ENCODE measurements around the gene NAV2.

Gene NAV2

DNA sequence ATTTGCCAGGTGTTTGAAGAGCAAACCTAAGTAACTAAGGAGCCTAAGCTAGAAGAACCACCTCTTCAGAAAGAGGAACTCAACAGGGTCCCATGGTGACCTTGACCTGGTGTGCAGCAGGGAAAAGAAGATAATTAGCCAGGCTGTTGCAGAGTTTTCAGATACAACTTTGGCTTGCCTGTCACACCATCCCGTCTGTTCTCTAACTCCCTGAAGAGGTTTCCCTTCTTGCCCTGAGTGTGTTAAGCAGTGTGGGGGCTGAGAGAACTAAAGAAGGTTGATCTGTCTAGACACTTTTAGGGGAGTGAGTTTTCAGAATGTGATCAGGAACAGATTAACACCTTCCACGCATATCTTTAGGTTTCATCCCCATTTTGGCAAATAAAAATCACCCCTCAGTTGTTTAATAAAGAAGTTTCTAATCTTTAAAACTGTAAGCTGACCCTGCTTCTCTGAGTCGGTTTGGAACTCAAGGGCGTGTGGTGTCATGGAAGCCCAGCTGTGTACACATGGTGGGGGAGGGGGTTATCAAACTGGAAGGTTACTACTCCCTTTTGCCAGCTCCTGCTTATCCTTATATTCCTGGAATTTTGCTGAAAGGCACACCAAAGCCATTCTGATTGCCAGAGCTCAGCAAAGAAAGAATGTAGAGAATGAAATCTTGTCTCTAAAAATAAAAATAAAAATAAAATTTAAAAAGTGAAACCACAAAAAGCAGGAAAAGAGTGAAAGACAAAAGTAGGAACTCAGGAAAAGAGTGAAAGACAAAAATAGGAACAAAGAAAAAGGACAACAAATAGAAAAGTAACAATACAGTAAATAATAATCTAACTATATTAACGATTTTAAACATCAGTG, 377.4 kb downstream of the NAV2 start:
- DNase-seq (ENCODE audit: low read depth), result no peak

DNA sequence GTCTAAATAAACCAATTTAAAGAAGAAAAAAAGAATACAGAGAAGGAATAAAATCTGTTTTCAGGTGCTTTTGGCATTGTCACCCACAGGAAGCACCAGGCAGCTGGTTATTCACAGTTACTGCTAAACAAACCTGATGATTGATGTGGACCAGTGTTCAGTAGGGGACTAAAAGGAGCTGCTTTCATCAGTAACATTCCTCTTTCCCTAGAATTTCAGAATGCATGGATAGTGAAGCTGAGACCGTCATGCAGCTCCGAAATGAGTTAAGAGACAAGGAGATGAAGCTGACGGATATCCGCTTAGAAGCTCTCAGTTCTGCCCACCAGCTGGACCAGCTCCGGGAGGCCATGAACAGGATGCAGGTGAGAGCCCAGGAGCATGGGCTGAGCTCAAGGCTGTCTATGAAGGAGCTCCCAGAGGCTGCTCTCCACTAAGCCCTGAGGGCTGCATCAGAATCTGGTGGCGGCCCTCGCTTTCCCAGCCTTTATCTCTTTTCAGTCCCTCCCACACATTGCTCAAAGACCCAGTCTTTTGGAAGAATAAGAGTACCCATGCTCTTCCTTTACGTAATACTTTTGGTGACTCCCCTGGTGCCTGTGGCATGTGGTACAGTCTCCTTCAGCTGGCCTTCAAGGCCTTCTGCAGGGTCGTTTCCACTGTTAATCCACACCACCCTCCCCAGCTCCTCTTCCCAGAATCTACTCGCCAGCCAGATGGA, 378.2 kb downstream of the NAV2 start:
- no peak for DNase-seq (ENCODE audit: low read depth)

DNA sequence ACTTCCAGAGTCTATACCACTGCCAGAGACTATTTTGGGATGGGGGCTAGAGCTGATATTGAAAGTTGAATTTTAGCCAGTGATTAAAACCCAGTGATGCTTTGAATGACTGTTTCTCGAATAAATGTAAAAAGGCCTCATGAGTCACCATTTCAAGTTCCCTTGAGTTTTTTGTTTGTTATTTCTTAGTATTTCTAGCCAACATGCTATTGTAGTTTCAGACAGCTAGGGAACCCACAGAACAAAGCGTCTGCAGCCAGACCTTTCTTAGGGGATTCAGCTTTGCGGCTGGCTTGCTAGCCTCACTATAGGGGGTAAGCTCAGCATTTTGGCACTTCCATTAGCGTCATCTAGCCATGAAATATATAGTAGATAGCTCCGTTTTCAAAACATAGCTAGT, 381.1 kb downstream of the NAV2 start:
- DNase-seq (ENCODE audit: low read depth), result no peak

DNA sequence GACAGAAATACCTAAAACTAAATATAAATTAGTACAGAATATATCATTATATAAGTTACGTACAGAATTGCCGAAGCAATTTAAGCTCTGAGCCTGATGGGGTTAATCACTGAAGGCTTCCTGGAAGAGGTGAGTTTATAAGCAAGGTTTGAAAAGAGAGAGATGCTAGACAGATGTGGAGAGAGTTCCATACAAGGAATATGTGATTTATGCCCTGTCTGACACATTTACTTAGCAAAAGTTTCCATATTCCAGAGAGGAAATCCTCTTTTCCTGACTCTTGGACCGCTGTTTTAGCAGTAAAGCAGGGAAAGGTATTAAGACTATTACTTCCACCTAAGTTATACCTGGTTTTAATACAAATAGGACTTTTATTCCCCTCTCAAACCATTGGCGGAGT, 382.6 kb downstream of the NAV2 start:
- no peak for DNase-seq (ENCODE audit: low read depth)

DNA sequence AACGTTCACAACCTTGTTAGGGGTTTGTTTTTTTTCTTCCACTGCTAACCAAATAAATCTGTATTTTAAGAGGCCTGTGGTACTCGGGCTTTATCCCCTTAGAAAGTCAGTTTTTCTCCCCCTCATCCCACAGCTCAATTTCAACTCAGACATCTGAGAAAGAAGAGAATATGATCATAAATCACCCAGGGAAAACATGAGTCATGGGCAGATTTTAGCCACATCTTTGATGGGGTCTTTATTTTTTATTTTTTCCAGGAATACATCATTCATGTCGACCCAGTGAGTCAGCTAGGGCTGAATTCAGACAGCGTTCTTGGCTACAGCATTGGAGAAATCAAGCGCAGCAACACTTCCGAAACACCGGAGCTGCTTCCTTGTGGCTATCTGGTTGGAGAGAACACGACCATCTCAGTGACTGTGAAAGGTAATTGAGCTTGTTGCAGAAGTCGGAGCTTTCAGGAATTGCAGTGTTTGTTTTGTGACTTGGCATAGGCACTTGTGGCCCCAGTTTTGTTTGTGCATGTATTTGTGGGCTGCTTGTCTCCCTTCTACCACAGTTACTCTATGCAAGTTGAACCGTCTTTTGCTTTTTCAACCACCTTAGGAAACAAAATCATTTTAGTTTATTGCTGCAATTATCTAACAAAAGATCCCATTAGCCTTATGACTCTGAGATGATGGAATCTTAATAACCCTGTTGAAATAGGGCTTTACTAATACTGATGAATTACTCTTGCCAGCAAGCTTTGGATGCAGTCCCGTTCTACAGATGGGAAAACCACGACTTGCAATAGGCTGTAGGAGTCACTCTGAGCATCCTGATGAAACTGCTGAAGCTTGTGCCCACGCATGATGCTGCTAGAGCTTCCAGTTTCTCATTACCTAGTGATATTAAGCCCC, 384.9 kb downstream of the NAV2 start:
- DNase-seq (ENCODE audit: low read depth), result no peak

DNA sequence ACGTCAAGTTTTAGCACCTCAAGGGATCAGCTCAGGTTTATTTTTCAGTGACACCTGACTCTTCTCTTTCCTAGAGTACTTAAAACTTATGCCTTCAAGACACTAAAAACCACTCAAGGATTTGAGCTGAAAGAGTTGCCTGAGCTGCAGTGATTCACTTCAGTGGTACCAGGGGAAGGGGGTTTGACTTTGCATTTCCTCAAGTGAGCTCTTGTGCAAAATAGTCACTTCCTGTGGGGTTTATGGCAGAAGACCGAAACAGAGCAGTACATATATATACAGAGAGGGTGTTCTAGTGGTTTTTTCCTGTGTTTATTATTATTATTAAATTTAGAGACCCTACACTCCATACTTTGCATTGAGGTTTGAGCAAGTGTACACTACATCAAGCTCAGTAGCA, 386.9 kb downstream of the NAV2 start:
- DNase-seq (ENCODE audit: low read depth), result no peak

DNA sequence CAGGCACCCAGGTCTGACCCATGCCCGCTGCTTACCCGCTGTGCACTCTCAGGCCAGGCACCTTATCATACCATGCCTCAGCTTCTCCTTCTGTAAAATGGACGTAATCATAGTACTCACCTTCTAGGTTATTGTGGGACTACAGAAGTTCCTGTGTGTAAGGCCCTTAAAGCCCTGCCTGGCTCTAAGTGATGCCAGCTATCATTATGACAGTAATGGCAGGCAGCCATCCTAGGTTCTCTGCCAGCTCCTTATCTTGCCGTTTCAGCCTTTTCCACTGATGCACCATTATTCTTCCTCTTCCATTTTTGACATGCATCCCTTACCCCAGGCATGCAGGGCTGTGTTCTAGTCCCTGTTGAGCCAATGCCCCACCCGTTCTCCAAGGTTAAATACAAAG, 389.8 kb downstream of the NAV2 start:
- DNase-seq (ENCODE audit: low read depth), result no peak

DNA sequence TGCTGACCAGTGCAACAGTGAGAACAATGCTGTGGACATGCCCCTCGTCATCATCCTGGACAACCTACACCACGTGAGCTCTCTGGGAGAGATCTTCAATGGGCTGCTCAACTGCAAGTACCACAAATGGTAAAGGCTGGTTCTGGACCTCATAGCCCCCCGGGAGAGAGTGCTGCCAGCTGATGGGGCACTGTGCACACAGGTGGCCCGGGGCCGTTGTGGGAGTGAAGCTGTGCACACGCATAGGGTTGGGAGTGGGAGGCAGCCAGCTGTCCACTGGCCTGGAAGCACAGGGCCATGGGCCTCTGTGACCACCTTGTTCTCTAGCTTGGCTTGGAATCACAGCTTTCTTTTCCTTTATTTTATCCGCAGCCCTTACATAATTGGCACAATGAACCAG, 390.6 kb downstream of the NAV2 start:
- DNase-seq (ENCODE audit: low read depth), result no peak

DNA sequence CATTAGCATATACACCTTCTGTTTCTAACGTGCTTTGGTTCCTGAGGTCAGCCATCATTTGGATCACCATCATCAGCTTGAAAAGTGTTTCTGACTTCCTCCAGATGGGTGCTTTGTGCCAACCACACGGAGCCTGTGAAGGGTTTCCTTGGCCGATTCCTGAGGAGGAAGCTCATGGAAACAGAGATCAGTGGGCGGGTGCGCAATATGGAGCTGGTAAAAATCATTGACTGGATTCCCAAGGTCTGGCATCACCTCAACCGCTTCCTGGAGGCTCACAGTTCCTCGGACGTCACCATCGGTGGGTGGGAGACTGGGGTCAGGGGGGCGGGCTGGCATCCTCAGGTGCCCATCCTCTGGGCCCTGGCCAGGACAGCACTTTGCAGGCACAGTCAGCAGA, 392.8 kb downstream of the NAV2 start:
- DNase-seq (ENCODE audit: low read depth), result no peak

DNA sequence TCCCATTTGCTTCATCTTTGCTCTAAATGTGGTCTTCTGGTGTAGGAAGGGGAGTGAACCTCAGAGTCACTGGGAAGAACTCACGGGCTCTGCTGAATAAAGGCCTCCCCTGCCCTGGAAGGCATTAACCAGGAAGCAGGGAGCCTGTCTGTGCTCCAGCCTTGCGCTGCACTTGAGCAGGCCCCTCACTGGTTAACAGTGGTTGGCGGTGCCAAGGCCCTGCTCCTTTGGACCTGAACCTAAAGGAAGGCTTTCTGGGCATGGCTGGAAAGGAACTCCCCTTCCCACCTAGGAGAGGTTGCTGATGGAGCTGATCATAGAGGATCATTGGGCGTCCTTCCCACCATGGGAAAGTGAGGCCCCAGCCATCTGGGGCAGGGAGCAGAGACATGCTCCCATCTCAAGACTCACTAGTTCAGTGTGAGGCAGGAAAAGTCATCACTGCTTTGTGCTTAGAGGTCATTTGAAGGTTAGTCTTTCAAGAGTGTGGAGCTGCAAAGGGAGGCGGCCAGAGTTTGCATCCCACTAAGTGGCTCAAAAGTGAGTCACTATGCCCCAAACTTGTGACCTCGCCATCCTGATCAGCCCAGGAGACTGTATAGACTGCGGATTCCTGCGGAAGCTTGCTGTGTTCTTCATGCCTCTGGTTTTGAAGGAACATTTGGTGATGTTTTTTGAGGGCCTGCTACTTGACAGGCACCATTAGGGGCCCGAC, 397.3 kb downstream of the NAV2 start:
- no peak for DNase-seq (ENCODE audit: low read depth)

DNA sequence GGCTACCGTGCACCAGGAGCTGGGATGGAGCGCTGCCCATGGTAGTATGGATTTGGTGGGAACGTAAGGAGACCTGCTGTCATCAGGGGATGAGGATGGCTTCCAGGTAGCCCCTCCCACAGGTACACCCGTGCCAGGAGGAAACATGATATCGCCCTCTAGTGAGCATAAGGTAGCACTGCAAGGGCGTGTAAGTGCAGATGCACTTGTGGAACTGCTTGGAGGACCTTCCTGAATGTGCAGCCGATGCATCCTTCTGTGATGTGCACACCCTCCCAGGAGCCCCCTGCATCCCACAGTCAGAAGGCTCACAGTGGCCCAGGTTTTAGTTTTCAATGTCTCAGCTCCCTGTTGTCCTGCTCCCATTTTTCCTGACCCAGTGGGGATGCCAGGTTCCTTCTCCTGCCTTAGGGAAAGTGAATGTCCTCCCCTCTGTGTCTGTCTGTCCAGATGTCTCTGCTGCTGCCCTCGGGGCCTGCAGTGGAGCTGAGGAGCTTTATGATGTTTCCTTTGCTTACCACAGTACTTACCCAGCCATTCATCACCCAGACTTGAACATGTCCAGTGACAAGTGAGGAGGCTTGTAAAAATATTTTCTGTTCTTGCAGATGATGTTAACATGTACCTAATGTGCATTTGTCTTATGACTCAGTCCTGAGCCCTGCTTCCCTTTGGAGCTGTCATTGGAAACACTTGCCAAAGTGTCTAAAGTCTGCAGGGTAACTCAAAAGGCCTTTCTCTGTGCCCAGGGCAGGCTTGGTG, 398.5 kb downstream of the NAV2 start:
- peak; percentile 15 for DNase-seq (ENCODE audit: low read depth)

DNA sequence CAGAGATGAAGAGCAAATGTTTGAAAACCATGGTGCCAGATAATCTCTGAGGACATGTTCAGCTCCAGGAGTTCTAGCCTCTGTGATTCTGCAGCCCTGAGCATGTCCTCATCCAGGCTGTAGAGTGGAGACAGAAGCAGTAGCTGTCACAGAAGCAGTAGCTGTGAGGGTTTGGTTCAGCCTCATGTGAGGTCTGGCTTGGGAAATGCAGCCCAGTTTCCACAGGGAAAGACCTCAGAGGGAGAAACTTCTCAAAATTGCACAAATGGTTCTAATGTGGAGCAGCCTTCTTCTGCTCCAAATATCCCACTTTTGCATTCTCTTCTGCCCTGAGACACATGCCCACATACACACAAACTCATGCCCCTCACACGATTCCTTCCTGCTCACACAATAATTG, 399.2 kb downstream of the NAV2 start:
- DNase-seq (ENCODE audit: low read depth), result no peak

DNA sequence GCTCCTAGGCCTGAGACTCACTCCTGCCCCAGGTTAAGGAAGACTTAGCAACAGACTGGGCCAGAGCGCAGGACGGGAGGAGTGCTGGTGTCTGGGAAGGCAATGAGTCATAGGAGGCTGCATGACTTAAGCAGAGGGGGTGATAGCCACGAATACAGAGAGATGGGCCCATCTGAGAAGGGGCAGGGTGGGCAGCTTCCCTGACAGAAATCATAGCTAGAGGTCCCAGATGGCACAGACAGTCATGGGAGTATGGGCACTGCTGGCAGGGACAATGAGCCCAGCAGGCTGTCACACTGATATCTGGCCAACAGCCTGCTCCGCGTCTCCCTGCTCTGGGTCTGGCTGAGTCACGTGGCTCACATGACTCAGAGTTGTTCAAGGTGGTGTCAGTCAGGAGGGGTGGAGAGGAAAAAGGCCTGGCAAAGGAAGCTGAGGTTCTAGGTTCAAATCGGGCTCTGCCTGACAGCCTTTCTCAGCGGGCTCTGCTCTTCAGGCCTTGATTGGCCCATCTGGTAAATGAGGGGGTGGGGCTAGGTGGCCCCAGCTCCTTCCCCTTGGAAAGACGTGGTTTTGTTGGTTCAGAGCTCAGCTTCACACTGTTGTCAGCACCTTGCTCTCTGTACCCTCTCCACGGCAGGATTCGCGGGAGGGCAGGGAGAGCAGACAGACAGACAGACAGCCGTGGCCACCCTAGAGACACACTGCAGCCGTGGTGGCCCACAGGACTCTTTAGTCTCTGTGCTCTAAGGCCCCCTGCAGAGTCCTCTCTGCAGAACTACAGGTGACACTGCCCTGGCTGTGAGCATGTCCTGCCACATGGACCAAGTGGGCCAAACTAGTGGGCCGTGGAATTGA, 399.9 kb downstream of the NAV2 start:
- no peak for DNase-seq (ENCODE audit: low read depth)

DNA sequence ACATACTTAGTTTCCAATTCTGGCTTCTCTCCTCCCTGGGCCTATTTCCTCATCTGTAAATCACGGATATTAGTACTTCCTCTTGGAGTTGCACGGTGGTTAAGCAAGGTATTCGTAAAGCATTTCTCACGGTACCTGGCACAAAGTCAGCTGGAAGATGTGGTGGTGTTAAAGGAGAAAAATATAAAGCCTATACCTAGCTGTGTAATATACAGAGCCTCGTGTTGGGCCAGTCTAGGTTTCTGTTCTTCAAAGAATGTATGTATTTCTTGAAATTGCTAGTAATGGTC, 400.5 kb downstream of the NAV2 start:
- DNase-seq (ENCODE audit: low read depth), result no peak

DNA sequence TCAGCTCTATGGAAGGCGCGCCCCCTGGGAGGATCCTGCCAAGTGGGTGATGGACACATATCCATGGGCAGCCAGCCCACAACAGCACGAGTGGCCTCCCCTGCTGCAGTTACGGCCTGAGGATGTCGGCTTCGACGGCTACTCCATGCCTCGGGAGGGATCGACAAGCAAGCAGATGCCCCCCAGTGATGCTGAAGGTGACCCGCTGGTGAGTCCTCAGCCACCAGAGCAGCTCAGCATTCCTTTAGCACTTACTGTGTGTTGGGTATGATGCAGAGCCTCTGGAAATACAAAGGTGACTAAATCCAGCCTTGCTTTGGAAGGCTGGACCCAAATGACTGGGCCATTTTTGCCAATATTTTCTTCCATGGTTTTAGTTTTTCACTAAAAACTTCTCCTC, 402.0 kb downstream of the NAV2 start:
- no peak for DNase-seq (ENCODE audit: low read depth)

DNA sequence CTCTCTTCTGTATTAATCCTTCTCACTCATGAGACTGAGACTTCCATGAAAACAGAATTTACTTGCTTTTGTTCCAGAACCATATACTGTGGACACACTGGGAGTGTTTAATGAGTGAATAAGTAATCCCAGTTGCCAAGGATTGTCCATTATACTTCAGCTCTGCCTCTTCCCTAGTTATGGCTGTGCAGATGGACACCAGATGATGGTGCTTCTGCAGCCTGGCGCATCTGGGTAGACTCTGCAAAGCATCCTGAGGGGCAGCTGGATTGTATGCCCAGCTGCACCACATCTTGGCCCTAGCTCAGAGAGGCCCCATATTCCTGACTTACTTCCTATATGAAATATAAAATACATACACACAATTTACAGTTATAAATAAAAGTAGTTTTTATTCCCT, 404.2 kb downstream of the NAV2 start:
- DNase-seq (ENCODE audit: low read depth), result no peak

DNA sequence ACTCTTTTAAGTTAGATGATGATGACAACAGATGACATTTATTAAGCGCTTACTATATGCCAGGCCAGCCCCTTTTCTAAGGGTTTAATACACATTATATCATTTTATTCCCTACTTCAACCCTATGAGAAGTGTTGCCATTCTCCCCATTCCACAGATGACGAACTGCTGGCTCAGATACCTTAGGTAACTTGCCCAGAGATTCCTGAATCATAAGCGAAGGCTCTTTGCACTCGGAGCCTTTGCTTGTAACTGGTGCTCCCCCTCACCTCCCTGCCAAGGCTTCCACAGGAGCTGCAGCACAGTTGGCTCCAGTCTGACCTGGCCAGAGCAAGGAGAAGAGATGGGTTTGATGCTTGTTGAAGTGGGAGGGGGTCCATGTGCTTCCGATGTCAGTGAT, 404.7 kb downstream of the NAV2 start:
- no peak for DNase-seq (ENCODE audit: low read depth)

DNA sequence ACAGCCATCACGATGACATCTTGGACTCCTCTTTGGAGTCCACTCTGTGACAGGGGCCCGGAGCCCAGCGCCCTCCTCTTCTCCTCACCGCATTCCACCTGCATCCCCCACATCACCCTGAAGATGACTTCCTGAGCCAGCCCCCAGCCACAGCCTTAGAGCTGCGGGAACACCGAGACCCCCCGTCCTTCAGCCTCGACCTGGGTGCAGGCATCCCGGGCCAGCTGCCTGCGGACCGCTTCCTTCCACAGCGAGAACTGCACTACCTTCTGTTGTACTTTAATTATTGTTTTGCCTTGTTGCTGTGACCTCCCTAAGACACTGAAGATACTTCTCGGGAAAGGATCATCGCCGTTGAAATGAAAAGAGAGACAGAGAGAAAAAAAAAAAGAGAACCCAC, 405.6 kb downstream of the NAV2 start:
- DNase-seq (ENCODE audit: low read depth), result no peak

DNA sequence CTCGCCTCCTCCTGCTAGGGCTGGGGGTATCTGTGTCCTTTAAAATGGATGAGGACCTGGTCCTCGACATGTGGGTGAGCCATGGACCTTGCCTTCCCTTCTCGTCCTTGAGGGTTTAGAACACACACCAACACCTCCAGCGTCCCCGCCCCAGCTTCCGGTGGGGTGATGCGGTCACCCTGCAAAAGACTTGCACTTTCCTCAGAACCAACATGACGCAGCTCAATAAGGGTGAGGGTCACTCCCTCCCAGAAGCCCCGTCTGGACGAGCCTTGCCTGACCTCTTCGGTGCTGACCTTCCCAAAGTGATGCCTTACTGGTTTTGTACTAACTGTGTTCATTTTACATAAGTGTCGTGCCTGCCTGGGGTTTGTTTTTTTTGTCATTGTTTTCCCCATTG, 406.7 kb downstream of the NAV2 start:
- DNase-seq (ENCODE audit: low read depth), result no peak

DNA sequence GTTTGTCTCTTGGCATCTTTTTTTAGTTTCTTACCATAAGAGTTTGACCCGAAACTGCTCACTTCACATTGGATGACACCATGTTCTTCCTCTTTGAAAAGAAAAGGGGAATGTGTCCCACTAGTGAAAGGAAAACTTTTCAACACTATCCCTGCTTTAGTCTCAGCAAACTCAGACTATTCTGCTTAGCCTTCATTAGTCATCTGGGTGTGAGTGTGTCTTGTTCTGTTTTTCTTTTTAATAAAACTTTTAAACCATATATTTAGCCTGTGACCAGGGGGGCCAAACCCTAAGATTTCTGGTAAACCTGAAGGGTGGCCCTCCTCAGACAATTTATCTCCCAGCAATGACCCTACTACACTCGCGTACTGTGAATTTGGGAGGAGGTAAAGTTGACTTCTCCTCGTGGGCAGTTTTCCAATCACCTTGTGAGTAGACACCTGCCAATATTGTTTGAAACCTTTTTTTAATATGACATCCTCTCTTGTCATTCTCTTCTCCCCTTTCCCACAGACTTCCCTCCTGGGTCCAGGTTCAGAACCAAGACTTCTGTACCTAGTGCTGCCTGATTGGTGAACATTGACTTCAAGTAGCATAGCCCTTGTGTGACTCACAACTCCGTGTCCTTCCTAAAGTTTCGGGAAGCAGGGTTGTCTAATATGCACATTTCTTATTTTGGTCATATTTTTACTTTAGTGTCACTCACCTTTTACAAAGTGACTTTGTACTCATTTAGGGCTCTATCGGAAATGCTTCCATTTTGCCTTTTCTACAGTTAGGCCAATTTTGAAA, 407.7 kb downstream of the NAV2 start:
- DNase-seq (ENCODE audit: low read depth), result no peak
